SK-N-SH treated with all-trans-retinoic acid at 6 μM for 48 hours (cell line): ENCODE measurements around the gene SPNS1.
"Not testable (repeated sequence)": the region's sequence is repeated elsewhere in the genome, so short reads cannot be mapped to it uniquely, and the experiment has no call there.

Experiments used
- ATAC-seq: fragments of 200-7000 bp; cut with Tn5 transposase; 3 replicates; pipeline ENCODE4 v1.9.1; 2020; ENCODE audit warnings: mild to moderate bottlenecking, moderate library complexity
- ARNTL ChIP-seq: fragments of 450-650 bp; formaldehyde crosslinking; IDR thresholded peaks from 2 replicates; pipeline ENCODE4 v1.5.0; 2020; ENCODE audit warnings: low read depth, mild to moderate bottlenecking, moderate library complexity, borderline replicate concordance
- BACH2 ChIP-seq: fragments of 250-450 bp; sonication (Bioruptor Pico); IDR thresholded peaks from 2 replicates; pipeline ENCODE4 v1.9.0; 2021; ENCODE audit warnings: mild to moderate bottlenecking, borderline replicate concordance
- CSDC2 ChIP-seq: fragments of 250-450 bp; sonication (Bioruptor Pico); IDR thresholded peaks from 2 replicates; pipeline ENCODE4 v1.5.0; 2020; ENCODE audit warnings: mild to moderate bottlenecking, moderate library complexity
- ESRRG ChIP-seq: fragments of 250-450 bp; sonication (Bioruptor Pico); IDR thresholded peaks from 2 replicates; pipeline ENCODE4 v1.6.1; 2021; ENCODE audit warnings: mild to moderate bottlenecking
- GLIS3 ChIP-seq: fragments of 250-450 bp; sonication (Bioruptor Pico); IDR thresholded peaks from 2 replicates; pipeline ENCODE4 v1.5.0; 2020; ENCODE audit warnings: mild to moderate bottlenecking, moderate library complexity
- OSR1 ChIP-seq: fragments of 250-450 bp; sonication (Bioruptor Pico); IDR thresholded peaks from 2 replicates; pipeline ENCODE4 v1.8.0; 2022; ENCODE audit warnings: moderate library complexity, mild to moderate bottlenecking, inconsistent platforms
- PPARA ChIP-seq: fragments of 250-450 bp; sonication (Bioruptor Pico); IDR thresholded peaks from 2 replicates; pipeline ENCODE4 v1.5.0; 2020; ENCODE audit warnings: mild to moderate bottlenecking, borderline replicate concordance
- RARB ChIP-seq: fragments of 250-450 bp; sonication (Bioruptor Pico); IDR thresholded peaks from 2 replicates; pipeline ENCODE4 v1.8.0; 2021; ENCODE audit warnings: mild to moderate bottlenecking, moderate library complexity
- SNAI2 ChIP-seq: fragments of 250-450 bp; sonication (Bioruptor Pico); IDR thresholded peaks from 2 replicates; pipeline ENCODE4 v1.5.0; 2020; ENCODE audit warnings: mild to moderate bottlenecking, moderate library complexity
- TCF4 ChIP-seq: fragments of 250-450 bp; sonication (Bioruptor Pico); IDR thresholded peaks from 2 replicates; pipeline ENCODE4 v1.8.0; 2021; ENCODE audit warnings: mild to moderate bottlenecking, moderate library complexity, borderline replicate concordance
- TOX ChIP-seq: fragments of 250-450 bp; sonication (Bioruptor Pico); IDR thresholded peaks from 2 replicates; pipeline ENCODE4 v1.8.0; 2021; ENCODE audit warnings: mild to moderate bottlenecking, moderate library complexity, borderline replicate concordance
- ZC3H10 ChIP-seq: fragments of 250-450 bp; sonication (Bioruptor Pico); IDR thresholded peaks from 2 replicates; pipeline ENCODE4 v1.5.1; 2021; ENCODE audit warnings: mild to moderate bottlenecking, moderate library complexity
- ZFP3 ChIP-seq: fragments of 250-450 bp; sonication (Bioruptor Pico); IDR thresholded peaks from 2 replicates; pipeline ENCODE4 v1.5.0; 2020; ENCODE audit warnings: mild to moderate bottlenecking, moderate library complexity
- ZFP30 ChIP-seq: fragments of 450-650 bp; formaldehyde crosslinking; IDR thresholded peaks from 2 replicates; pipeline ENCODE4 v1.5.0; 2022; ENCODE audit warnings: mild to moderate bottlenecking, moderate library complexity
- ZNF565 ChIP-seq: fragments of 450-650 bp; formaldehyde crosslinking; conservative IDR thresholded peaks from 2 replicates; pipeline ENCODE4 v1.5.0; 2020; ENCODE audit warnings: low read depth, mild to moderate bottlenecking, moderate library complexity
- ZNF70 ChIP-seq: fragments of 450-650 bp; formaldehyde crosslinking; IDR thresholded peaks from 2 replicates; pipeline ENCODE4 v1.5.0; 2020; ENCODE audit warnings: mild to moderate bottlenecking, moderate library complexity
- ZNF8 ChIP-seq: fragments of 450-650 bp; formaldehyde crosslinking; IDR thresholded peaks from 2 replicates; pipeline ENCODE4 v1.5.0; 2020; ENCODE audit warnings: mild to moderate bottlenecking, moderate library complexity
- TF ChIP-seq, protein P1 (sequence below): fragments of 250-450 bp; sonication (Bioruptor Pico); IDR thresholded peaks from 2 replicates; pipeline ENCODE4 v1.5.0; 2020; ENCODE audit warnings: mild to moderate bottlenecking, moderate library complexity
- TF ChIP-seq, protein P2 (sequence below): fragments of 250-450 bp; sonication (Bioruptor Pico); IDR thresholded peaks from 2 replicates; pipeline ENCODE4 v1.8.0; 2020; ENCODE audit warnings: mild to moderate bottlenecking, moderate library complexity, borderline replicate concordance
- TF ChIP-seq, protein P3 (sequence below): fragments of 250-450 bp; sonication (Bioruptor Pico); IDR thresholded peaks from 2 replicates; pipeline ENCODE4 v1.5.1; 2021; ENCODE audit warnings: mild to moderate bottlenecking, moderate library complexity
- TF ChIP-seq, protein P4 (sequence below): fragments of 250-450 bp; sonication (Bioruptor Pico); IDR thresholded peaks from 2 replicates; pipeline ENCODE4 v1.8.0; 2021; ENCODE audit warnings: low read depth, mild to moderate bottlenecking, moderate library complexity, borderline replicate concordance

SPNS1 gene

GRCh38 chr16:28967156-28967555 is 7.4 kb upstream of the SPNS1 start:
- no peak for TF ChIP-seq RARB (CRISPR knock-in tag)
- no peak for TF ChIP-seq ZNF8 (CRISPR knock-in tag)
- TF ChIP-seq TOX (CRISPR knock-in tag), result no peak
- no peak for TF ChIP-seq ARNTL (CRISPR knock-in tag)
- no peak for TF ChIP-seq ZFP3
- TF ChIP-seq ZFP30 (CRISPR knock-in tag), result no peak
- no peak for TF ChIP-seq ESRRG
- TF ChIP-seq TCF4, result no peak
- TF ChIP-seq CSDC2 (CRISPR knock-in tag), result no peak
- no peak for TF ChIP-seq PPARA (CRISPR knock-in tag)
- no peak for TF ChIP-seq ZNF565 (CRISPR knock-in tag)
- TF ChIP-seq, protein P1, sequence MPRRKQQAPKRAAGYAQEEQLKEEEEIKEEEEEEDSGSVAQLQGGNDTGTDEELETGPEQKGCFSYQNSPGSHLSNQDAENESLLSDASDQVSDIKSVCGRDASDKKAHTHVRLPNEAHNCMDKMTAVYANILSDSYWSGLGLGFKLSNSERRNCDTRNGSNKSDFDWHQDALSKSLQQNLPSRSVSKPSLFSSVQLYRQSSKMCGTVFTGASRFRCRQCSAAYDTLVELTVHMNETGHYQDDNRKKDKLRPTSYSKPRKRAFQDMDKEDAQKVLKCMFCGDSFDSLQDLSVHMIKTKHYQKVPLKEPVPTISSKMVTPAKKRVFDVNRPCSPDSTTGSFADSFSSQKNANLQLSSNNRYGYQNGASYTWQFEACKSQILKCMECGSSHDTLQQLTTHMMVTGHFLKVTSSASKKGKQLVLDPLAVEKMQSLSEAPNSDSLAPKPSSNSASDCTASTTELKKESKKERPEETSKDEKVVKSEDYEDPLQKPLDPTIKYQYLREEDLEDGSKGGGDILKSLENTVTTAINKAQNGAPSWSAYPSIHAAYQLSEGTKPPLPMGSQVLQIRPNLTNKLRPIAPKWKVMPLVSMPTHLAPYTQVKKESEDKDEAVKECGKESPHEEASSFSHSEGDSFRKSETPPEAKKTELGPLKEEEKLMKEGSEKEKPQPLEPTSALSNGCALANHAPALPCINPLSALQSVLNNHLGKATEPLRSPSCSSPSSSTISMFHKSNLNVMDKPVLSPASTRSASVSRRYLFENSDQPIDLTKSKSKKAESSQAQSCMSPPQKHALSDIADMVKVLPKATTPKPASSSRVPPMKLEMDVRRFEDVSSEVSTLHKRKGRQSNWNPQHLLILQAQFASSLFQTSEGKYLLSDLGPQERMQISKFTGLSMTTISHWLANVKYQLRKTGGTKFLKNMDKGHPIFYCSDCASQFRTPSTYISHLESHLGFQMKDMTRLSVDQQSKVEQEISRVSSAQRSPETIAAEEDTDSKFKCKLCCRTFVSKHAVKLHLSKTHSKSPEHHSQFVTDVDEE (CRISPR knock-in tag), result no peak
- ATAC-seq, result no peak

DNA sequence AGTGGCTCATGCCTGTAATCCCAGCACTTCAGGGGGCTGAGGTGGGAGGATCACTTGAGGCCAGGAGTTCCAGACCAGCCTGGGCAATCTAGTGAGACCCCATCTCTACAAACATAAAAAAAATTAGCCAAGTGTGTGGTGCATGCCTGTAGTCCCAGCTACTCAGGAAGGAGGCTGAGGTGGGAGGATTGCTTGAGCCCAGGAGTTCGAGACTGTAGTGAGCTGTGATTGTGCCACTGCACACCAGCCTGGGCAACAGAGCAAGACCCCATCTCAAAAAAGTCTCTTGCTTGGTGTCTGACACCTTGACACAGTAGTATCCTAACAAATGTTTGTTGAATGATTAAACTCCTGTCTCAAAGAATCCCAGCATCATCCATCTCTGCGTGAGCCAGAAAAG is 4.9 kb upstream of the SPNS1 start:
- ATAC-seq, result not testable (repeated sequence)

DNA sequence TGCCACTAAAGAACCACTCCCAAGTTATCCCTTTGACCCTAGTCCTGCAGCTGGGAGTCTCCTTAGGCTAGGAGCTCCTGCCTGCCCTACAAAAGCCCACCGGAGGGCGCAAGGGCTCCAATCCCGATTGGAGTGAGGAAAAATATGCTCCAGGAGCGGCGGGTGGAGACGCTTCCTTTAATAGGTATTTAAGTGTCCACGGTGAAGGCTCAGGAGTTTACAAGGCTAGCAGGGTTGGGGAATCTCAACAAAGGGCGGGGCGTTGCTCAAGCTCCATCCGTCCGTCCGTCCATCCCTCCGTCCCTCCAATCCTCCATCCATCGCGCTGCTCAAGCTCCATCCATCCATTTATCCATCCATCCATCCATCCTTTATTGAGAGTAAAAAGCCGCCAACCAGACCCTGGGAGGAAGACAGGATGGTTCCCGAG is 556 bp upstream of the SPNS1 start:
- TF ChIP-seq BACH2 (CRISPR knock-in tag) (no peak), ZNF70 (CRISPR knock-in tag) (no peak), OSR1 (no peak), ZFP30 (CRISPR knock-in tag) (no peak), TOX (CRISPR knock-in tag) (no peak), ZC3H10 (CRISPR knock-in tag) (no peak), RARB (CRISPR knock-in tag) (no peak), ARNTL (CRISPR knock-in tag) (no peak), SNAI2 (CRISPR knock-in tag) (no peak), ZNF8 (CRISPR knock-in tag) (no peak), PPARA (CRISPR knock-in tag) (no peak), GLIS3 (CRISPR knock-in tag) (no peak)
- TF ChIP-seq, protein P1 (CRISPR knock-in tag), result no peak
- TF ChIP-seq, protein P2, sequence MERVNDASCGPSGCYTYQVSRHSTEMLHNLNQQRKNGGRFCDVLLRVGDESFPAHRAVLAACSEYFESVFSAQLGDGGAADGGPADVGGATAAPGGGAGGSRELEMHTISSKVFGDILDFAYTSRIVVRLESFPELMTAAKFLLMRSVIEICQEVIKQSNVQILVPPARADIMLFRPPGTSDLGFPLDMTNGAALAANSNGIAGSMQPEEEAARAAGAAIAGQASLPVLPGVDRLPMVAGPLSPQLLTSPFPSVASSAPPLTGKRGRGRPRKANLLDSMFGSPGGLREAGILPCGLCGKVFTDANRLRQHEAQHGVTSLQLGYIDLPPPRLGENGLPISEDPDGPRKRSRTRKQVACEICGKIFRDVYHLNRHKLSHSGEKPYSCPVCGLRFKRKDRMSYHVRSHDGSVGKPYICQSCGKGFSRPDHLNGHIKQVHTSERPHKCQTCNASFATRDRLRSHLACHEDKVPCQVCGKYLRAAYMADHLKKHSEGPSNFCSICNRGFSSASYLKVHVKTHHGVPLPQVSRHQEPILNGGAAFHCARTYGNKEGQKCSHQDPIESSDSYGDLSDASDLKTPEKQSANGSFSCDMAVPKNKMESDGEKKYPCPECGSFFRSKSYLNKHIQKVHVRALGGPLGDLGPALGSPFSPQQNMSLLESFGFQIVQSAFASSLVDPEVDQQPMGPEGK (CRISPR knock-in tag), result no peak
- TF ChIP-seq, protein P3, sequence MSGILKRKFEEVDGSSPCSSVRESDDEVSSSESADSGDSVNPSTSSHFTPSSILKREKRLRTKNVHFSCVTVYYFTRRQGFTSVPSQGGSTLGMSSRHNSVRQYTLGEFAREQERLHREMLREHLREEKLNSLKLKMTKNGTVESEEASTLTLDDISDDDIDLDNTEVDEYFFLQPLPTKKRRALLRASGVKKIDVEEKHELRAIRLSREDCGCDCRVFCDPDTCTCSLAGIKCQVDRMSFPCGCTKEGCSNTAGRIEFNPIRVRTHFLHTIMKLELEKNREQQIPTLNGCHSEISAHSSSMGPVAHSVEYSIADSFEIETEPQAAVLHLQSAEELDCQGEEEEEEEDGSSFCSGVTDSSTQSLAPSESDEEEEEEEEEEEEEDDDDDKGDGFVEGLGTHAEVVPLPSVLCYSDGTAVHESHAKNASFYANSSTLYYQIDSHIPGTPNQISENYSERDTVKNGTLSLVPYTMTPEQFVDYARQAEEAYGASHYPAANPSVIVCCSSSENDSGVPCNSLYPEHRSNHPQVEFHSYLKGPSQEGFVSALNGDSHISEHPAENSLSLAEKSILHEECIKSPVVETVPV, result no peak
- peak; percentile 80 for ATAC-seq

DNA sequence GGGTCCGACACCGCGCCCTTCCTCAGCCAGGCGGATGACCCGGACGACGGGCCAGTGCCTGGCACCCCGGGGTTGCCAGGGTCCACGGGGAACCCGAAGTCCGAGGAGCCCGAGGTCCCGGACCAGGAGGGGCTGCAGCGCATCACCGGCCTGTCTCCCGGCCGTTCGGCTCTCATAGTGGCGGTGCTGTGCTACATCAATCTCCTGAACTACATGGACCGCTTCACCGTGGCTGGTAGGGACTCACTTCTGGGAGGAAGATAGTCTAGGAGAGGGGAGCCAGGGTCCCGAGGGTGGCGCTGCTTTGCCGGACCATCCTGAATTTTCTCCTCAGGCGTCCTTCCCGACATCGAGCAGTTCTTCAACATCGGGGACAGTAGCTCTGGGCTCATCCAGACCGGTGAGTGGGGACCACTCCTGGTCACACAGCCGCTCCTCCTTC is 601 bp downstream of the SPNS1 start:
- TF ChIP-seq, protein P4, sequence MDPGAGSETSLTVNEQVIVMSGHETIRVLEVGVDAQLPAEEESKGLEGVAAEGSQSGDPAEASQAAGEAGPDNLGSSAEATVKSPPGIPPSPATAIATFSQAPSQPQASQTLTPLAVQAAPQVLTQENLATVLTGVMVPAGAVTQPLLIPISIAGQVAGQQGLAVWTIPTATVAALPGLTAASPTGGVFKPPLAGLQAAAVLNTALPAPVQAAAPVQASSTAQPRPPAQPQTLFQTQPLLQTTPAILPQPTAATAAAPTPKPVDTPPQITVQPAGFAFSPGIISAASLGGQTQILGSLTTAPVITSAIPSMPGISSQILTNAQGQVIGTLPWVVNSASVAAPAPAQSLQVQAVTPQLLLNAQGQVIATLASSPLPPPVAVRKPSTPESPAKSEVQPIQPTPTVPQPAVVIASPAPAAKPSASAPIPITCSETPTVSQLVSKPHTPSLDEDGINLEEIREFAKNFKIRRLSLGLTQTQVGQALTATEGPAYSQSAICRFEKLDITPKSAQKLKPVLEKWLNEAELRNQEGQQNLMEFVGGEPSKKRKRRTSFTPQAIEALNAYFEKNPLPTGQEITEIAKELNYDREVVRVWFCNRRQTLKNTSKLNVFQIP (CRISPR knock-in tag), result no peak
- TF ChIP-seq ZNF8 (CRISPR knock-in tag), result no peak
- no peak for TF ChIP-seq RARB (CRISPR knock-in tag)
- no peak for TF ChIP-seq TOX (CRISPR knock-in tag)
- no peak for TF ChIP-seq PPARA (CRISPR knock-in tag)
- TF ChIP-seq, all 23 proteins: peak for 0
- ATAC-seq, result peak; percentile 37
